Amniotic stem cell (primary cell): ENCODE measurements around the gene ARSG.

Experiments used
- DNase-seq: peaks from one replicate; lab custom pipeline; 2025; lab: John Stamatoyannopoulos, UW

The ARSG gene

GRCh38 chr17:68431045-68431608, 139.8 kb downstream of the ARSG start:
- DNase-seq, result no peak

GRCh38 chr17:68431661-68432071, 140.4 kb downstream of the ARSG start:
- DNase-seq, result no peak

- DNase-seq, result no peak
These were observed 141.0 kb downstream of the ARSG start for GRCh38 chr17:68432086-68432864.

GRCh38 chr17:68433211-68433610, 141.9 kb downstream of the ARSG start:
- no peak for DNase-seq

GRCh38 chr17:68433911-68434508, 142.7 kb downstream of the ARSG start:
- no peak for DNase-seq

GRCh38 chr17:68435361-68435760, 144.1 kb downstream of the ARSG start:
- DNase-seq, result no peak

- peak; percentile 62 for DNase-seq
These were observed 144.9 kb downstream of the ARSG start for GRCh38 chr17:68435876-68436842.

GRCh38 chr17:68437979-68438822, 146.9 kb downstream of the ARSG start:
- DNase-seq, result no peak

GRCh38 chr17:68439656-68440290, 148.5 kb downstream of the ARSG start:
- DNase-seq, result no peak

- no peak for DNase-seq
These were observed 149.2 kb downstream of the ARSG start for GRCh38 chr17:68440526-68440925.

GRCh38 chr17:68441070-68441770, 149.9 kb downstream of the ARSG start:
- DNase-seq, result no peak

- no peak for DNase-seq
These were observed 152.7 kb downstream of the ARSG start for GRCh38 chr17:68443972-68444464.

- no peak for DNase-seq
These were observed 154.4 kb downstream of the ARSG start for GRCh38 chr17:68445671-68446070.

- no peak for DNase-seq
These were observed 155.3 kb downstream of the ARSG start for GRCh38 chr17:68446626-68447041.

GRCh38 chr17:68449021-68449739, 157.9 kb downstream of the ARSG start:
- no peak for DNase-seq

GRCh38 chr17:68450391-68450790, 159.1 kb downstream of the ARSG start:
- DNase-seq, result no peak

GRCh38 chr17:68450801-68451200, 159.5 kb downstream of the ARSG start:
- DNase-seq, result no peak

GRCh38 chr17:68451670-68452354, 160.5 kb downstream of the ARSG start:
- no peak for DNase-seq
